Heart left ventricle (tissue), 16 donors: ENCODE measurements around the gene GPR161. TPM values are rescaled to one million over a fixed set of nuclear protein-coding genes. Genes with fewer than 3 reads are reported as not detected.

Source experiments
- ATAC-seq, 4 donors: fragments of 200-7000 bp; cut with Tn5 transposase; one replicate each; pipeline ENCODE4 v1.9.1; 2020 to 2022; ENCODE audit warnings: moderate library complexity in 4 of 4, mild to moderate bottlenecking in 3 of 4, moderate number of reproducible peaks in 1 of 4
- DNase-seq, 5 donors: peaks; one replicate each; pipeline ENCODE4 v3.0.0-alpha.2; 2020
- H3K27ac ChIP-seq, 12 donors: fragments of 200-600 bp; sonication (generic) in 4 of 12; one replicate each; pipeline versions ENCODE4 v1.5.0 to v1.8.0; 2016 to 2022; ENCODE audit warnings: mild to moderate bottlenecking in 2 of 12
- H3K27me3 ChIP-seq, 9 donors: fragments of 200-600 bp; sonication (generic) in 2 of 9; one replicate each; pipeline versions ENCODE4 v1.5.1 to v1.8.0; 2016 to 2022; ENCODE audit warnings: mild to moderate bottlenecking in 3 of 9
- H3K36me3 ChIP-seq, 9 donors: fragments of 200-600 bp; sonication (generic) in 2 of 9; one replicate each; pipeline versions ENCODE4 v1.5.0 to v1.8.0; 2018 to 2022; ENCODE audit warnings: mild to moderate bottlenecking in 2 of 9
- H3K4me1 ChIP-seq, 12 donors: fragments of 200-600 bp; sonication (generic) in 4 of 12; one replicate each; pipeline versions ENCODE4 v1.5.0 to v1.8.0; 2016 to 2022; ENCODE audit warnings: mild to moderate bottlenecking in 3 of 12
- H3K4me3 ChIP-seq, 12 donors: fragments of 200-600 bp; sonication (generic) in 4 of 12; one replicate each; pipeline versions ENCODE4 v1.5.0 to v1.8.0; 2017 to 2022; ENCODE audit warnings: mild to moderate bottlenecking in 9 of 12, moderate library complexity in 4 of 12
- H3K9me3 ChIP-seq, 12 donors: fragments of 200-600 bp; sonication (generic) in 4 of 12; one replicate each; pipeline versions ENCODE4 v1.5.0 to v1.8.0; 2016 to 2022; ENCODE audit warnings: mild to moderate bottlenecking in 1 of 12
- CTCF ChIP-seq, 12 donors: fragments of 200-600 bp; sonication (generic) in 4 of 12; IDR thresholded peaks; one replicate each; pipeline versions ENCODE4 v1.5.0 to v1.8.0; 2018 to 2022; ENCODE audit warnings: antibody characterized with exemption in 12 of 12, mild to moderate bottlenecking in 5 of 12
- POLR2A ChIP-seq, 2 donors: fragments of 450-650 bp; IDR thresholded peaks; one replicate each; pipeline ENCODE4 v1.6.1; 2017; ENCODE audit warnings: antibody characterized with exemption in 2 of 2, mild to moderate bottlenecking in 2 of 2, moderate library complexity in 2 of 2
- WGBS, 4 donors: extraction: QIAGEN DNeasy Blood & Tissue Kit in 2 of 4; methylation state at CpG; one replicate each; pipeline versions ENCODE4 v1.1.5 to v1.1.7; 2013 to 2018; 5-methylcytosine and 5-hydroxymethylcytosine counted together
- intact Hi-C, 10 donors: fragments of 100-400 bp; cut with DNase I; formaldehyde crosslinking; loops; one replicate each; pipeline versions ENCODE4 v1.11.1 to v1.14.2; 2022
- polyA plus RNA-seq, 2 donors: library from polyadenylated mRNA; stranded (reverse); fragments of 200-250 nt; gene quantifications; one replicate each; pipeline ENCODE4 v1.2.3, GENCODE V29; 2013
- total RNA-seq, 9 donors: library from RNA; depleted of rRNA in 2 of 9; stranded (reverse); fragments of >200 nt in 2 of 9; fragmentation: NEBNext Ultra II Directional in 3 of 9; extraction: Animal tissue kit (Norgen Biotek cat#: 25700) in 3 of 9; gene quantifications; one replicate each; pipeline versions ENCODE4 v1.1.0 to v1.2.4, GENCODE V29; 2016 to 2023
- donor health status: ischemic (EF 13 %, LVEDD 7.1; RV severe dilation, severe dysfunction).
- donor health status: healthy with polysubstance abuse.
- donor health status: DM: no; HTN: yes; CAD: no.
- donor health status: DM: no; HTN: no; CAD: no.
- donor health status: ischemic (EF 25% LVEDD 6.9; RV normal size, moderate dysfunction).
- donor health status: ischemic (EF 25% LVEDD 5.7; RV mildly dilated, moderate dysfunction).
- donor health status: healthy.
- donor health status: DM: yes; HTN: yes; CAD: no.
- donor health status: ischemic (EF 35%, LVEDD 5.7; RV mildly dilated, moderate dysfunction).
- donor health status: nonischemic (EF 11% LVEDD 7.7; RV severe dilation, severe dysfunction).
- donor health status: DM: yes; HTN: yes; CAD: no.
- donor health status: PGD.
- donor health status: ischemic (EF 29% LVEDD 5.4; RV normal size, mild dysfunction).
- donor health status: nonischemic (EF 23%, LVEDD 6.1; RV moderate dilation, normal function).

The GPR161 gene
- total and polyA plus RNA-seq, 11 donors, result 0.95 to 4.8 (median 2.4) TPM

- H3K4me3 ChIP-seq, result no peak overlapping the region
- intact Hi-C loops, result no loop called here
- no peak for ATAC-seq
- no peak for DNase-seq
- peaks cover 0 to 20% (median 12%) of the 10 kb centered on the region in 12 donors for H3K4me1 ChIP-seq
- no peaks in the 10 kb centered on the region for H3K36me3 ChIP-seq
- 72 to 89% (median 82%) methylated on average over 1 of the region's 1 CpG for WGBS, 4 donors
- H3K27me3 ChIP-seq, result peaks cover 0 to 24% (median 0%) of the 10 kb centered on the region in 9 donors
- H3K27ac ChIP-seq, result no peak overlapping the region
- TF ChIP-seq POLR2A (IDR thresholded peaks at IDR 0.05) (no peak), CTCF (IDR thresholded peaks at IDR 0.05) (no peak)
- H3K9me3 ChIP-seq, result no peaks in the 10 kb centered on the region
Observed at GRCh38 chr1:168134132-168134531, 2.6 kb downstream of the GPR161 start.

- H3K27me3 ChIP-seq, result peaks cover 0 to 10% (median 0%) of the 10 kb centered on the region in 9 donors
- peaks cover 0 to 5% (median 0%) of the 10 kb centered on the region in 12 donors for H3K9me3 ChIP-seq
- H3K36me3 ChIP-seq, result no peaks in the 10 kb centered on the region
- DNase-seq (no peak), ATAC-seq (no peak)
- H3K27ac ChIP-seq, result no peak overlapping the region
- intact Hi-C loops, result no loop called here
- WGBS, 4 donors, result 89 to 93% (median 91%) methylated on average over 6 of the region's 6 CpGs
- H3K4me1 ChIP-seq, result peaks cover 0 to 4% (median 0%) of the 10 kb centered on the region in 12 donors
- no peak for TF ChIP-seq CTCF (IDR thresholded peaks at IDR 0.05)
- no peak for TF ChIP-seq POLR2A (IDR thresholded peaks at IDR 0.05)
- H3K4me3 ChIP-seq, result no peak overlapping the region
Observed at GRCh38 chr1:168129933-168130332, 6.8 kb downstream of the GPR161 start.

GRCh38 chr1:168127503-168127902, 9.2 kb downstream of the GPR161 start:
- TF ChIP-seq CTCF (IDR thresholded peaks at IDR 0.05) (no peak), POLR2A (IDR thresholded peaks at IDR 0.05) (no peak)
- Histone ChIP-seq H3K27ac (no peak overlapping the region), H3K4me1 (peaks cover 0 to 3% (median 0%) of the 10 kb centered on the region in 12 donors), H3K27me3 (no peaks in the 10 kb centered on the region), H3K36me3 (no peaks in the 10 kb centered on the region), H3K4me3 (no peak overlapping the region), H3K9me3 (peaks cover 0 to 5% (median 0%) of the 10 kb centered on the region in 12 donors)
- DNase-seq (no peak), ATAC-seq (no peak)
- intact Hi-C loops, result no loop called here
- WGBS, 4 donors, result 78 to 86% (median 82%) methylated on average over 2 of the region's 2 CpGs

- 69 to 76% (median 75%) methylated on average over 1 of the region's 1 CpG for WGBS, 4 donors
- Histone ChIP-seq H3K36me3 (no peaks in the 10 kb centered on the region), H3K4me3 (no peak overlapping the region), H3K27me3 (no peaks in the 10 kb centered on the region), H3K27ac (no peak overlapping the region), H3K9me3 (peaks cover 0 to 5% (median 0%) of the 10 kb centered on the region in 12 donors), H3K4me1 (peaks cover 0 to 22% (median 11%) of the 10 kb centered on the region in 12 donors)
- no peak for TF ChIP-seq CTCF (IDR thresholded peaks at IDR 0.05)
- no peak for TF ChIP-seq POLR2A (IDR thresholded peaks at IDR 0.05)
- ATAC-seq, result no peak
- intact Hi-C loops, result no loop called here
- DNase-seq, result no peak
Observed at GRCh38 chr1:168125051-168125450, 11.7 kb downstream of the GPR161 start.
